Left ventricle myocardium inferior (tissue), 1 donor: Measurements from ENCODE around the gene OSBPL3. TPM values are rescaled to one million over a fixed set of nuclear protein-coding genes. Genes with fewer than 3 reads are reported as not detected.

ENCODE experiments used
- DNase-seq: peaks from one replicate; pipeline ENCODE4 v3.0.0-alpha.2; 2020
- H3K27ac ChIP-seq: fragments of 200-600 bp; replicated peaks from 2 replicates; pipeline ENCODE4 v1.8.0; 2021
- H3K27me3 ChIP-seq: fragments of 200-600 bp; 2 replicates; pipeline ENCODE4 v1.8.0; 2021; ENCODE audit warnings: low read depth
- H3K36me3 ChIP-seq: fragments of 200-600 bp; 2 replicates; pipeline ENCODE4 v1.8.0; 2021
- H3K4me1 ChIP-seq: fragments of 200-600 bp; 2 replicates; pipeline ENCODE4 v1.8.0; 2021
- H3K4me3 ChIP-seq: fragments of 200-600 bp; 2 replicates; pipeline ENCODE4 v1.8.0; 2021; ENCODE audit warnings: mild to moderate bottlenecking, moderate library complexity
- H3K9me3 ChIP-seq: fragments of 200-600 bp; replicated peaks from 2 replicates; pipeline ENCODE4 v1.8.0; 2021
- CTCF ChIP-seq: fragments of 200-600 bp; IDR thresholded peaks from 2 replicates; pipeline ENCODE4 v1.8.0; 2021; ENCODE audit warnings: antibody characterized with exemption, mild to moderate bottlenecking, borderline replicate concordance
- intact Hi-C: fragments of 100-400 bp; cut with micrococcal nuclease; formaldehyde crosslinking; loops from one replicate; pipeline ENCODE4 v1.11.0; 2022
- total RNA-seq: library from RNA; stranded (reverse); fragmentation: NEBNext Ultra II Directional; extraction: Animal tissue kit (Norgen Biotek cat#: 25700); gene quantifications from one replicate; pipeline ENCODE4 v1.2.1, GENCODE V29; 2021
- donor health status: DM: no; HTN: yes; CAD: no; lungs with severe emphysema.

OSBPL3 gene
- total RNA-seq, 1 donor from 2014 or later = 4.3 TPM

DNA sequence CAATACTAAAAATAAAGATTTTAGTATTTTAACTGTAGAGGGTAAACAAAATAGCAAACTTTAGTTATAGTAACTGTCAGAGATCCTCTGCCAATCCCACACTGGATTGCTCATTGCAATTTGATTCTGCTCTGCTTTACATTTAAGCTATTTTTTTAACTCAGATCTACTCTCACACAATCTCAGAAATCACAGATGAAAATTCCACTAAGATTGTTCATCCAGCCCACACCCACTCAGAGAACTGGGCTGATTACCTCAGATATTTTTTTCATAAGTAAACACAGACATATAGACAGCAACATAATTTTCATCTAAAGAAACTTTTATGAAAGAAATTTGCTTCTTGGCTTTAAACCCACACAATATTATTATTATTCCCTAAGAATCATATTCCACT is 7.0 kb downstream of the OSBPL3 start:
- TF ChIP-seq CTCF = no peak
- no peaks in the 10 kb centered on the region for H3K36me3 ChIP-seq
- peaks cover 14% of the 10 kb centered on the region for H3K4me1 ChIP-seq
- no peaks in the 10 kb centered on the region for H3K27me3 ChIP-seq
- intact Hi-C loops = no loop called here
- H3K4me3 ChIP-seq = no peak overlapping the region
- no peaks in the 10 kb centered on the region for H3K9me3 ChIP-seq
- no peak for DNase-seq
- no peak overlapping the region for H3K27ac ChIP-seq

GRCh38 chr7:24972166-24972477 is 7.9 kb downstream of the OSBPL3 start:
- intact Hi-C loops = no loop called here
- no peak for DNase-seq
- no peak for TF ChIP-seq CTCF
- peaks cover 14% of the 10 kb centered on the region for H3K4me1 ChIP-seq
- no peaks in the 10 kb centered on the region for H3K27me3 ChIP-seq
- H3K27ac ChIP-seq = no peak overlapping the region
- no peak overlapping the region for H3K4me3 ChIP-seq
- no peaks in the 10 kb centered on the region for H3K9me3 ChIP-seq
- H3K36me3 ChIP-seq = no peaks in the 10 kb centered on the region

DNA sequence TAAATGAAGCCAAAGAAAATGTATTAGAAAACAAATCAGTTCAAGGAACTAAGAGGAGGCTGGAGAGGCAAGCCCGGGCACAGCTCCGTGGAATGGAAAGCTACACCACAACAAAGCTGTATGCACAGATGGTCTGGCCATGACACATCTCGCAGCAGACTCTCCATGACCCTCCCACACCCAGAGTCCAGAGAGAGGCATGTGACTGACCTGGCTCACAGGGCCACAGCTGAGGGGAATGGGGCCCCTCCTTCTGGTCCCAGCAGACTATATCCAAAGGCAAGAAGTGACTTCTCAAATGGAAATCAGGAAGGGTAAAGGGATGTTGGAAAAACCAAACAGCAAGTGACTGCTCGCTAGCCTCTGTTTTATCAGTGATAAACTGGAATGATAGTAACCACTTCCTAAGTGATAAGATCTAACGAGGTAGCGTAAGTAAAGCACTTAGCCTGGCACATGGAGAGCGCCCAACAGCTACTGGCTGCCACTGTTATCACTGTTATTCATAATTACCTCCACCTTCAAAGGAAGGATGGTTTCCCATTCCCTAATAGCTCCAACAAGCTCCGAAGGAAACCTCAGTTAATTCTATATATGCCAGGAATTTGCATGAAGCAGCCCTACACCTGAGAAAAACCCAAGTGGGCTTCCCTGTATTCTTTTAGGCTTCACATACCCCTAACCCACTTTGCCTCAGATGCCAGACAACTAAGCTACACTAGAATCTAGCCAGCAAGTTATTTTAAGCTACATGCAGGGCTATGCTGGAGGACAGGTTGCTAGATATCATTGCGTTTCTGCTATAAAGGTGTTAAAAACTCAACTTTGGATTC is 8.4 kb downstream of the OSBPL3 start:
- TF ChIP-seq CTCF = no peak
- no peak overlapping the region for H3K27ac ChIP-seq
- peaks cover 14% of the 10 kb centered on the region for H3K4me1 ChIP-seq
- no peaks in the 10 kb centered on the region for H3K36me3 ChIP-seq
- no peak overlapping the region for H3K4me3 ChIP-seq
- intact Hi-C loops = no loop called here
- no peak for DNase-seq
- no peaks in the 10 kb centered on the region for H3K9me3 ChIP-seq
- H3K27me3 ChIP-seq = no peaks in the 10 kb centered on the region

DNA sequence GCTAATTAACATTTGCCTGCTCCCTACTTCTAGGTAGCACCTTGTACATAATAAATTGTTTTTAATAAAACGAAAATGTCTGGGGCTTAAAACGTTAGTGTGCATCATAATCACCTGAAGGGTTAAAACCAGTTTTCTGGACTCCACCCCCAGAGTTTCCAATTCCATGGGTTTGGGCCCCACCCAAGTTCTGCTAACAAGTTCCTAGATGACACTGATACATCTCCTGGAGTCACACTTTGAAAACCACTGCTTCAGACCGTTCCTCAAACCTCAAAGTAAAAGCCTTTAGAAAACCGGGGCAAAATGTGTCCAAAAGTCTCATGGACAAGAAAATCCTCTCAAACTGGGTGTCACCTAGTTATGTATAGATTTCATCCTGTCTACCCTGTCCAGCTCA is 9.3 kb downstream of the OSBPL3 start:
- no peak overlapping the region for H3K4me3 ChIP-seq
- intact Hi-C loops = no loop called here
- no peak overlapping the region for H3K27ac ChIP-seq
- no peak for TF ChIP-seq CTCF
- H3K27me3 ChIP-seq = no peaks in the 10 kb centered on the region
- no peaks in the 10 kb centered on the region for H3K36me3 ChIP-seq
- H3K9me3 ChIP-seq = no peaks in the 10 kb centered on the region
- no peak for DNase-seq
- H3K4me1 ChIP-seq = peaks cover 14% of the 10 kb centered on the region

GRCh38 chr7:24968165-24968564 is 11.8 kb downstream of the OSBPL3 start:
- Histone ChIP-seq H3K4me3 (no peak overlapping the region), H3K27ac (no peak overlapping the region), H3K9me3 (no peaks in the 10 kb centered on the region), H3K36me3 (no peaks in the 10 kb centered on the region), H3K4me1 (peaks cover 21% of the 10 kb centered on the region), H3K27me3 (no peaks in the 10 kb centered on the region)
- DNase-seq = no peak
- intact Hi-C loops = no loop called here
- no peak for TF ChIP-seq CTCF
